ENCODE measurements around the gene RIMKLA. TPM values are rescaled to one million over a fixed set of nuclear protein-coding genes. Genes with fewer than 3 reads are reported as not detected.

The RIMKLA gene
- total RNA-seq, 2 experiments from 2014 or later: 2.5 TPM

- H3K27ac Mint-ChIP-seq: no peak overlapping the region
- H3K4me1 Mint-ChIP-seq (ENCODE audit: low read depth): no peaks in the 10 kb centered on the region
- POLR2A ChIA-PET: no interaction called here
- H3K4me3 Mint-ChIP-seq: no peak overlapping the region
- DNase-seq (no peak), ATAC-seq (no peak)
- H3K36me3 Mint-ChIP-seq (ENCODE audit: low read depth): no peaks in the 10 kb centered on the region
- H3K27me3 Mint-ChIP-seq (ENCODE audit: low read depth): no peaks in the 10 kb centered on the region
- CTCF ChIA-PET: no interaction called here
- no peaks in the 10 kb centered on the region for H3K9me3 Mint-ChIP-seq (ENCODE audit: insufficient read depth)
Measured at GRCh38 chr1:42439940-42440339, 59.3 kb downstream of the RIMKLA start.

- H3K27me3 Mint-ChIP-seq (ENCODE audit: low read depth): peaks cover 2% of the 10 kb centered on the region
- POLR2A ChIA-PET: no interaction called here
- H3K9me3 Mint-ChIP-seq (ENCODE audit: insufficient read depth): no peaks in the 10 kb centered on the region
- H3K4me1 Mint-ChIP-seq (ENCODE audit: low read depth): no peaks in the 10 kb centered on the region
- CTCF ChIA-PET: no interaction called here
- DNase-seq (no peak), ATAC-seq (no peak)
- H3K27ac Mint-ChIP-seq: no peak overlapping the region
- H3K4me3 Mint-ChIP-seq: no peak overlapping the region
- H3K36me3 Mint-ChIP-seq (ENCODE audit: low read depth): no peaks in the 10 kb centered on the region
Measured at GRCh38 chr1:42442662-42443061, 62.1 kb downstream of the RIMKLA start.

- H3K27me3 Mint-ChIP-seq (ENCODE audit: low read depth): peaks cover 2% of the 10 kb centered on the region
- no peak overlapping the region for H3K4me3 Mint-ChIP-seq
- ATAC-seq (no peak), DNase-seq (no peak)
- no peaks in the 10 kb centered on the region for H3K9me3 Mint-ChIP-seq (ENCODE audit: insufficient read depth)
- H3K4me1 Mint-ChIP-seq (ENCODE audit: low read depth): no peaks in the 10 kb centered on the region
- POLR2A ChIA-PET: no interaction called here
- CTCF ChIA-PET: no interaction called here
- no peaks in the 10 kb centered on the region for H3K36me3 Mint-ChIP-seq (ENCODE audit: low read depth)
- H3K27ac Mint-ChIP-seq: no peak overlapping the region
Measured at GRCh38 chr1:42449256-42449655, 68.7 kb downstream of the RIMKLA start.

GRCh38 chr1:42450061-42450460 is 69.5 kb downstream of the RIMKLA start:
- CTCF ChIA-PET: no interaction called here
- POLR2A ChIA-PET: no interaction called here
- H3K27ac Mint-ChIP-seq: no peak overlapping the region
- no peaks in the 10 kb centered on the region for H3K4me1 Mint-ChIP-seq (ENCODE audit: low read depth)
- ATAC-seq: no peak
- H3K36me3 Mint-ChIP-seq (ENCODE audit: low read depth): no peaks in the 10 kb centered on the region
- peaks cover 2% of the 10 kb centered on the region for H3K27me3 Mint-ChIP-seq (ENCODE audit: low read depth)
- DNase-seq: no peak
- no peak overlapping the region for H3K4me3 Mint-ChIP-seq
- no peaks in the 10 kb centered on the region for H3K9me3 Mint-ChIP-seq (ENCODE audit: insufficient read depth)

GRCh38 chr1:42453386-42453785 is 72.8 kb downstream of the RIMKLA start:
- no peak overlapping the region for H3K27ac Mint-ChIP-seq

GRCh38 chr1:42454403-42454802 is 73.8 kb downstream of the RIMKLA start:
- peaks cover 24% of the 10 kb centered on the region for H3K4me1 Mint-ChIP-seq (ENCODE audit: low read depth)
- DNase-seq (no peak), ATAC-seq (no peak)
- POLR2A ChIA-PET: no interaction called here
- H3K27me3 Mint-ChIP-seq (ENCODE audit: low read depth): no peaks in the 10 kb centered on the region
- CTCF ChIA-PET: no interaction called here
- H3K36me3 Mint-ChIP-seq (ENCODE audit: low read depth): peaks cover 21% of the 10 kb centered on the region
- H3K4me3 Mint-ChIP-seq: no peak overlapping the region
- no peak overlapping the region for H3K27ac Mint-ChIP-seq
- no peaks in the 10 kb centered on the region for H3K9me3 Mint-ChIP-seq (ENCODE audit: insufficient read depth)

More at GRCh38 chr1:42453386-42453785, 72.8 kb downstream of the RIMKLA start:
- ATAC-seq (no peak), DNase-seq (no peak)
- POLR2A ChIA-PET: no interaction called here
- Mint-ChIP-seq H3K9me3 (ENCODE audit: insufficient read depth) (no peaks in the 10 kb centered on the region), H3K4me1 (ENCODE audit: low read depth) (peaks cover 20% of the 10 kb centered on the region), H3K4me3 (no peak overlapping the region), H3K36me3 (ENCODE audit: low read depth) (peaks cover 14% of the 10 kb centered on the region), H3K27me3 (ENCODE audit: low read depth) (no peaks in the 10 kb centered on the region)
- CTCF ChIA-PET: no interaction called here

- POLR2A ChIA-PET: interaction anchor here (1.1 to 1.5 kb wide), 4 partner anchors 8 to 226 kb away, joined by 4 to 7 read pairs (median 5); partner anchors contain the start of gene YBX1
- ATAC-seq (peak; percentile 95), DNase-seq (peak; percentile 92)
- peaks cover 28% of the 10 kb centered on the region for H3K4me1 Mint-ChIP-seq (ENCODE audit: low read depth)
- H3K27me3 Mint-ChIP-seq (ENCODE audit: low read depth): no peaks in the 10 kb centered on the region
- no peaks in the 10 kb centered on the region for H3K9me3 Mint-ChIP-seq (ENCODE audit: insufficient read depth)
- CTCF ChIA-PET: interaction anchor here (0.8 to 1.5 kb wide), 3 partner anchors 18 to 716 kb away, joined by 3 to 5 read pairs (median 3); partner anchors contain the start of genes C1orf50, CFAP57, EBNA1BP2 and P3H1
- peak within 1 kb of the TSS; percentile 79 for H3K4me3 Mint-ChIP-seq
- peak within 1 kb of the TSS; percentile 96 for H3K27ac Mint-ChIP-seq
- peaks cover 37% of the 10 kb centered on the region for H3K36me3 Mint-ChIP-seq (ENCODE audit: low read depth)
Measured at GRCh38 chr1:42456010-42456753, 75.6 kb downstream of the RIMKLA start, which contains the start of the genes PPCS and ZMYND12. Gene PPCS (plus strand): TSS chr1:42456543. CDS start chr1:42456566, 23 bp downstream. Gene ZMYND12 (minus strand): TSS chr1:42456022. CDS start chr1:42455997, 25 bp downstream.

- DNase-seq: peak; percentile 78
- Mint-ChIP-seq H3K36me3 (ENCODE audit: low read depth) (peaks cover 39% of the 10 kb centered on the region), H3K27ac (peak overlapping the region; percentile 96), H3K27me3 (ENCODE audit: low read depth) (no peaks in the 10 kb centered on the region), H3K4me3 (peak overlapping the region; percentile 79), H3K4me1 (ENCODE audit: low read depth) (peaks cover 28% of the 10 kb centered on the region), H3K9me3 (ENCODE audit: insufficient read depth) (no peaks in the 10 kb centered on the region)
- ChIA-PET CTCF (interaction anchor here (0.8 to 1.5 kb wide), 3 partner anchors 18 to 715 kb away, joined by 3 to 5 read pairs (median 3); partner anchors contain the start of genes C1orf50, CFAP57, EBNA1BP2 and P3H1), POLR2A (interaction anchor here (0.6 to 1.5 kb wide), 6 partner anchors 9 to 577 kb away, joined by 3 to 7 read pairs (median 4); partner anchors contain the start of gene YBX1)
- peak; percentile 75 for ATAC-seq
Measured at GRCh38 chr1:42456754-42457089, 76.1 kb downstream of the RIMKLA start.

GRCh38 chr1:42461196-42461595 is 80.6 kb downstream of the RIMKLA start:
- DNase-seq (no peak), ATAC-seq (no peak)
- H3K36me3 Mint-ChIP-seq (ENCODE audit: low read depth): peaks cover 41% of the 10 kb centered on the region
- CTCF ChIA-PET: no interaction called here
- no peak overlapping the region for H3K4me3 Mint-ChIP-seq
- POLR2A ChIA-PET: interaction anchor here (0.6 kb wide), 1 partner anchor 722 kb away, joined by 3 read pairs; no protein-coding TSS in a partner anchor
- H3K27ac Mint-ChIP-seq: no peak overlapping the region
- H3K27me3 Mint-ChIP-seq (ENCODE audit: low read depth): peaks cover 6% of the 10 kb centered on the region
- no peaks in the 10 kb centered on the region for H3K9me3 Mint-ChIP-seq (ENCODE audit: insufficient read depth)
- peaks cover 44% of the 10 kb centered on the region for H3K4me1 Mint-ChIP-seq (ENCODE audit: low read depth)

GRCh38 chr1:42462828-42463763 is 82.5 kb downstream of the RIMKLA start, which contains the start of gene CCDC30:
Gene CCDC30 (plus strand): TSS chr1:42463286. CDS start chr1:42480552, 17,266 bp downstream.
- DNase-seq: peak; percentile 98
- CTCF ChIA-PET: interaction anchor here (0.5 to 1.3 kb wide), 5 partner anchors 11 to 970 kb away, joined by 3 to 4 read pairs (median 3); no protein-coding TSS in a partner anchor
- H3K9me3 Mint-ChIP-seq (ENCODE audit: insufficient read depth): no peaks in the 10 kb centered on the region
- ATAC-seq: peak; percentile 98
- H3K27ac Mint-ChIP-seq: peak within 1 kb of the TSS; percentile 81
- POLR2A ChIA-PET: no interaction called here
- H3K27me3 Mint-ChIP-seq (ENCODE audit: low read depth): peaks cover 9% of the 10 kb centered on the region
- H3K36me3 Mint-ChIP-seq (ENCODE audit: low read depth): peaks cover 29% of the 10 kb centered on the region
- H3K4me1 Mint-ChIP-seq (ENCODE audit: low read depth): peaks cover 34% of the 10 kb centered on the region
- H3K4me3 Mint-ChIP-seq: peak within 1 kb of the TSS; percentile 81

GRCh38 chr1:42463921-42464320 is 83.3 kb downstream of the RIMKLA start:
- Mint-ChIP-seq H3K4me1 (ENCODE audit: low read depth) (peaks cover 28% of the 10 kb centered on the region), H3K27ac (no peak overlapping the region), H3K27me3 (ENCODE audit: low read depth) (peaks cover 9% of the 10 kb centered on the region), H3K36me3 (ENCODE audit: low read depth) (peaks cover 23% of the 10 kb centered on the region), H3K9me3 (ENCODE audit: insufficient read depth) (no peaks in the 10 kb centered on the region), H3K4me3 (peak overlapping the region; percentile 81)
- ChIA-PET CTCF (interaction anchor here (0.5 to 1.2 kb wide), 2 partner anchors 219 to 459 kb away, joined by 3 to 4 read pairs; no protein-coding TSS in a partner anchor), POLR2A (no interaction called here)
- DNase-seq: no peak
- no peak for ATAC-seq
